ENCODE results near the gene FYN. TPM values are rescaled to one million over a fixed set of nuclear protein-coding genes. Genes with fewer than 3 reads are reported as not detected.

Gene FYN
- total RNA-seq, 4 donors from 2014 or later = 37.8 to 65.8 (median 53.8) TPM

DNA sequence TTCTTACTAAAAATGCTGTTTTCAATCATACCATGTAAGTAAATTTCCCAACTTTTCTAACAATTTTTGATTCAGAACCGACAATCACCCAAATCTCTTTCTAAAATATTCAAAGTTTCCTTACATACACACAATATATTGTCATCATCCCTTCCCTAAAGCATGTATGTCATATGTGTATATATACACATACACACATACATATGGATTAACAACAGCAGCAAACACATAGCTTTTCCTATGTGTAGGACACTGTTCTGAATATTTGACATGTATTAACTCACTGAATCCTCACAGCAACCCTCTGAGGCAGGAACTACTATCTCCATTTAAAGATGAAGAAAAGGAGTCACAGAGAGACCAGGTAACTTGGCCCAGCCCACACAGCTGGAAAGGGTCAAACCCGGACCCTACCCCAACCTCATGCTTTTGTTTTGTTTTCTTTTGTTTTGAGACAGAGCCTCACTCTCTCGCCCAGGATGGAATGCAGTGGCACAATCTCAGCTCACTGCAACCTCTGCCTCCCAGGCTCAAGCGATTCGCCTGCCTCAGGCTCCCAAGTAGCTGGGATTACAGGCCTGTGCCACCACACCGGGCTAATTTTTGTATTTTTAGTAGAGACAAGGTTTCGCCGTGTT lies 7.2 kb downstream of the FYN start:
- no peaks in the 10 kb centered on the region for H3K36me3 ChIP-seq
- DNase-seq (ENCODE audit: extremely low spot score) = no peak
- no peak overlapping the region for H3K27ac ChIP-seq (replicated peaks in 1 of 4)
- intact Hi-C loops (cut with DNase I) = no loop called here
- no peaks in the 10 kb centered on the region for H3K27me3 ChIP-seq
- no peak for TF ChIP-seq POLR2A (IDR thresholded peaks at IDR 0.05; ENCODE audit: low read depth)
- TF ChIP-seq, protein P1, sequence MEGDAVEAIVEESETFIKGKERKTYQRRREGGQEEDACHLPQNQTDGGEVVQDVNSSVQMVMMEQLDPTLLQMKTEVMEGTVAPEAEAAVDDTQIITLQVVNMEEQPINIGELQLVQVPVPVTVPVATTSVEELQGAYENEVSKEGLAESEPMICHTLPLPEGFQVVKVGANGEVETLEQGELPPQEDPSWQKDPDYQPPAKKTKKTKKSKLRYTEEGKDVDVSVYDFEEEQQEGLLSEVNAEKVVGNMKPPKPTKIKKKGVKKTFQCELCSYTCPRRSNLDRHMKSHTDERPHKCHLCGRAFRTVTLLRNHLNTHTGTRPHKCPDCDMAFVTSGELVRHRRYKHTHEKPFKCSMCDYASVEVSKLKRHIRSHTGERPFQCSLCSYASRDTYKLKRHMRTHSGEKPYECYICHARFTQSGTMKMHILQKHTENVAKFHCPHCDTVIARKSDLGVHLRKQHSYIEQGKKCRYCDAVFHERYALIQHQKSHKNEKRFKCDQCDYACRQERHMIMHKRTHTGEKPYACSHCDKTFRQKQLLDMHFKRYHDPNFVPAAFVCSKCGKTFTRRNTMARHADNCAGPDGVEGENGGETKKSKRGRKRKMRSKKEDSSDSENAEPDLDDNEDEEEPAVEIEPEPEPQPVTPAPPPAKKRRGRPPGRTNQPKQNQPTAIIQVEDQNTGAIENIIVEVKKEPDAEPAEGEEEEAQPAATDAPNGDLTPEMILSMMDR (IDR thresholded peaks at IDR 0.05) = no peak
- no peak for TF ChIP-seq EP300 (IDR thresholded peaks at IDR 0.05)
- no peak for TF ChIP-seq POLR2AphosphoS5 (IDR thresholded peaks at IDR 0.05)
- peaks cover 6 to 14% (median 12%) of the 10 kb centered on the region in 4 donors for H3K4me1 ChIP-seq
- 89% methylated on average over 8 of the region's 8 CpGs for WGBS
- H3K4me3 ChIP-seq = no peak overlapping the region
- no peaks in the 10 kb centered on the region for H3K9me3 ChIP-seq

DNA sequence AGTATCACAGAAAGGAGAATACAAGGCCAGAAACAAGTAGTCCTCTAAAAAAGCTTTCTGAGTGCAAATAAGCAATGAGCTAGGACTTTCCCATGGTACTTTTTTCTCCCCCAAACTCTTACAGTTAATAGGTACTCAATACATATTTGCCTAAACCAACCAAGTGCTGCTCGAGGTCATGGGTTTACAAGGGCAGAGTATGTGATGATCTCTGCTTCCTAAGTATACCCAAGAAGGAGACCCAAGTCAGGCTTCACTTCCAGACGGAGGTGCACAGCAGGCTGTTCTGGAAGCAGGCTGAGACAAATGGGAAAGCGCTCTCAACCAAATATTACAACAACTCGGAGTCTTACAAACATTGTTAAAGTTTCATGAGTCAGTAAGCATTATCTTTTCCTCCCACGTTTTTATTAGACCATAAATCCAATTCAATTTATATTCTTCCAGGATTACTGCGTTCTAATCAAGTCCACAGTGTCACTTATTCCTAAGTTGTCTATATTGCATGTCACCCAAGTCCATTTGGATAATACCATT lies 8.1 kb downstream of the FYN start:
- peaks cover 4 to 14% (median 11%) of the 10 kb centered on the region in 4 donors for H3K4me1 ChIP-seq
- DNase-seq (ENCODE audit: extremely low spot score) = no peak
- H3K4me3 ChIP-seq = no peak overlapping the region
- intact Hi-C loops (cut with DNase I) = no loop called here
- H3K36me3 ChIP-seq = no peaks in the 10 kb centered on the region
- TF ChIP-seq POLR2AphosphoS5 (IDR thresholded peaks at IDR 0.05) (no peak), POLR2A (IDR thresholded peaks at IDR 0.05; ENCODE audit: low read depth) (no peak), EP300 (IDR thresholded peaks at IDR 0.05) (no peak)
- TF ChIP-seq, protein P1 (IDR thresholded peaks at IDR 0.05) = no peak
- H3K27ac ChIP-seq (replicated peaks in 1 of 4) = no peak overlapping the region
- no peaks in the 10 kb centered on the region for H3K9me3 ChIP-seq
- no peaks in the 10 kb centered on the region for H3K27me3 ChIP-seq
- WGBS = 86% methylated on average over 6 of the region's 6 CpGs

DNA sequence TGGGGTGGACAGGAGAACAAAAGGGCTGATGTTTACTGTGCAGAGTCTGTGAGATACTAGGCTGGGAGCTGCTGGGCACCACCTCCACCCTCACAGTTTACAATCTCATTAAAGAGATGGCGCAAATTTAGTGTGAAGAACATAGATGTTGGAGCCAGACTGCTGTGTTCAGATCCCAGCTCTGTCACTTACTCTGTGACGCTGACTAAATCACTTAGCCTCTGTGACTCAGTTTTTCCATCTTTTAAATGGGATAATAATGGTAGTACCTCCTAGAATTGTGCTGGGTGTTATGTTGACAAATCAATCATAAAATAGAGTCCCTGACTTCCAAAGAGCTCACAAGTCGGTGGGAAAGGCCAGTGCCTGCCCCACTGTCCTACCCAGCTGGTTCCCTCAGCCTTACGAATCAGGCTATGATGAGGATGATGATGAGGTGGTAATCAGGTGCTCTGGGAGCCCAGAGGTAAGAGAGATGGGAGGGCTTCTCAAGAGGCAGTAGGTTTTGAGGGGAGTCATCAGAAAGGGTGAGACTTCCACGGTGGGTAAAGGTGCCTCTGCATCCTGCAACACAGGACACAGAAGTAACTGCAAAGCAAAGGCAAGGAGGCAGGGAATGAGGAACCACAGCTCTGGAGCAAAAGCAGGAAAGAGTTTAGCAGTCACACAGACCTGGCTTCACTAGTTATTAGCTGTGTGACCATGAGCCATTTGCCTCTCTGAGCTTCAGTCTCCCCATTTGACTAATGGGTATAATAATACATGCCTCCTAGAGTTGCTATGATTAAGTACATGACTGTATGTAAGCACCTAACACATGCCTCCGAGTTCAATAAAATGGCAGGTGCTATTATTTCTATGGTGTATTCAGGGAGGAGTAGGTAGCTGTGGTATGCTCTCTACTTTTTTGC lies 8.9 kb downstream of the FYN start:
- H3K4me1 ChIP-seq = peaks cover 4 to 14% (median 10%) of the 10 kb centered on the region in 4 donors
- WGBS = 92% methylated on average over 6 of the region's 6 CpGs
- H3K27me3 ChIP-seq = no peaks in the 10 kb centered on the region
- no peak overlapping the region for H3K4me3 ChIP-seq
- intact Hi-C loops (cut with DNase I) = no loop called here
- DNase-seq (ENCODE audit: extremely low spot score) = no peak
- TF ChIP-seq POLR2AphosphoS5 (IDR thresholded peaks at IDR 0.05) = no peak
- no peak for TF ChIP-seq EP300 (IDR thresholded peaks at IDR 0.05)
- TF ChIP-seq POLR2A (IDR thresholded peaks at IDR 0.05; ENCODE audit: low read depth) = no peak
- no peak overlapping the region for H3K27ac ChIP-seq (replicated peaks in 1 of 4)
- H3K9me3 ChIP-seq = no peaks in the 10 kb centered on the region
- no peaks in the 10 kb centered on the region for H3K36me3 ChIP-seq

DNA sequence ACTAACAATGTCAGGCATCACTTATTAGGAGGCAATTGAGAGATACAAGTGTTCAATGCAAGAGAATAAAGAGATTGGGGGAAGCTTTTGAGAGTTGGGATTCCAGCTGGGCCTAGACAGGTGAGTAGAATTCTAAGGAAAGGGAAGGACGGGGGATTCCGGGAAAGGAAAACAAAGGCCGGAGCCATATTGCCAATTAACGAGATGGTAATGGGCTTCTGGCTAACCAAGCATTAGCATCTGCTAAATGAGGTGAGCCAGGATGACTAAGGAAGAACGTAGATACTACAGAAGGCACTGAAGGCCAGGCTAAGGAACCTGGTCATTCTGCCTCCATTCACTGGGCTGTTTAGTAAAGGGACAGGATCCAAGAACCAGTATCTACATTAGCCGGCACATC lies 10.5 kb downstream of the FYN start:
- Histone ChIP-seq H3K9me3 (no peaks in the 10 kb centered on the region), H3K4me3 (no peak overlapping the region), H3K4me1 (peaks cover 6 to 20% (median 10%) of the 10 kb centered on the region in 4 donors), H3K36me3 (no peaks in the 10 kb centered on the region), H3K27ac (replicated peaks in 1 of 4) (no peak overlapping the region), H3K27me3 (no peaks in the 10 kb centered on the region)
- intact Hi-C loops (cut with DNase I) = no loop called here
- DNase-seq (ENCODE audit: extremely low spot score) = no peak
- WGBS = 94% methylated on average over 6 of the region's 6 CpGs
- TF ChIP-seq EP300 (IDR thresholded peaks at IDR 0.05) (no peak), POLR2A (IDR thresholded peaks at IDR 0.05; ENCODE audit: low read depth) (no peak), POLR2AphosphoS5 (IDR thresholded peaks at IDR 0.05) (no peak)
- TF ChIP-seq, protein P1 (IDR thresholded peaks at IDR 0.05) = no peak

DNA sequence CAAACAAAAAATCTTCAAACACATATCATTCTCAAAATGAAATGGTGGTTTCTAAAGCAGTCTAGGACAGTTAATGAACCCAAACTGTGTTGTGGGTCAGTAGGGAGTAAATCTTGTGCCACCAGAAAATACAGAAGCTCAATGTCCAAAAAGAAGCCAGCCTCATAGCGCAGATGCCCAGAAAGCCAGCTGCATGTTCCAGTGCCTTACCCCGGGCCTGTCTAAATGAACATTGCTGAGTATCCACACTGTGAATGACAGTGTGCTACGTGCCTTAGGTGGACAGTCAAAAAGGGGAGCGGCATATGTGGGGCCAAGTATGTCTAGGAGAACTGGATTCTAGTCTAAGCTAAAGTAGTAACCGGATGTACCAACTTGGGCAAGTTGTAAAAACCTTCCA lies 10.9 kb downstream of the FYN start:
- Histone ChIP-seq H3K4me1 (peaks cover 6 to 23% (median 12%) of the 10 kb centered on the region in 4 donors), H3K9me3 (no peaks in the 10 kb centered on the region), H3K27ac (replicated peaks in 1 of 4) (no peak overlapping the region), H3K4me3 (no peak overlapping the region), H3K27me3 (no peaks in the 10 kb centered on the region), H3K36me3 (no peaks in the 10 kb centered on the region)
- WGBS = 94% methylated on average over 5 of the region's 5 CpGs
- intact Hi-C loops (cut with DNase I) = no loop called here
- TF ChIP-seq EP300 (IDR thresholded peaks at IDR 0.05) = no peak
- TF ChIP-seq, protein P1 (IDR thresholded peaks at IDR 0.05) = no peak
- no peak for TF ChIP-seq POLR2AphosphoS5 (IDR thresholded peaks at IDR 0.05)
- no peak for TF ChIP-seq POLR2A (IDR thresholded peaks at IDR 0.05; ENCODE audit: low read depth)
- DNase-seq (ENCODE audit: extremely low spot score) = no peak

All from esophagus muscularis mucosa (tissue), 4 donors.